Astrocyte (in vitro differentiated cells and primary cell): ENCODE measurements around the gene CDC20.

Experiments used
- EZH2 ChIP-seq: IDR thresholded peaks from 2 replicates; pipeline ENCODE4 v1.6.1; 2012; ENCODE audit warnings: mild to moderate bottlenecking, low read length, inconsistent platforms; ENCODE audit not compliant: insufficient read depth
- TF ChIP-seq, protein P1 (sequence below): IDR thresholded peaks from 2 replicates; pipeline ENCODE4 v1.5.1; 2011; ENCODE audit warnings: low read depth, mild to moderate bottlenecking, inconsistent platforms, low read length, moderate library complexity; ENCODE audit not compliant: insufficient read depth

DNA sequence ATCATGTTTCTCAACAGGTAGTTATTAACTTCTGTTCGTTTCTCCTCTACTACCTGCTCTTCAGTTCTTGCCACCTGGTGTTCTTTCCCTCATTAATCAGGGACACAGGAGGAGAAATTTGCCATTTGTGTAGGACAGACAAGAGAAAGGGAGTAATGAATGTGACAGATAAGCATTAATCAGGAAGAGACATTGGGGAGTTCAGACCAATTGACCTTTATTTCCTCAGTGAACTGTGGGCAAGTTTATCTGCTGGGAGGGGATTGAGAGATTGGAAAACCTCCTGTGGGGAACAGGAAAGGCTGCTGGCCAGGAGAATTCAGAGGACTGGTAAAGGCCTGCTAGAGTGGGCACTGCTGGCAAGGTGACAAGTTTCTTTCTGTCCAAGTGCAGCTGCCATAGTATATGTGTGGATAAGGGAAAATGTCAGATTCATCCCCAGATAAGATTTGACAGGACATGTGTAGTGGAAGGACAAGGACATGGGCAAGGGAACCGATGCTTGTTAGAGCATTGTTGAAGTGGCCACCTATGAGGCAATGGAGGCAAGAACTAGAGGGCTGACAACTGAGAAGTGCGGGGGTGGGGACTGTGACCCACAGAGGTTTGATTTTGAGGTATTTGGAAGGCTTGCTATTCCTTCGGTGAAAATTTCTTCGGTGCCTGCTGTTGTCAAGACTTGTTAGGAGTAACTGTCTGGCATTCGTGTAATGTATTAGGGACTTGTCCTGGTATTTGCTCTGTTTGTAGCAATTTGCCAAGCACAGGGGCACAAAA is 43.5 kb downstream of the CDC20 start:
- TF ChIP-seq, protein P1, sequence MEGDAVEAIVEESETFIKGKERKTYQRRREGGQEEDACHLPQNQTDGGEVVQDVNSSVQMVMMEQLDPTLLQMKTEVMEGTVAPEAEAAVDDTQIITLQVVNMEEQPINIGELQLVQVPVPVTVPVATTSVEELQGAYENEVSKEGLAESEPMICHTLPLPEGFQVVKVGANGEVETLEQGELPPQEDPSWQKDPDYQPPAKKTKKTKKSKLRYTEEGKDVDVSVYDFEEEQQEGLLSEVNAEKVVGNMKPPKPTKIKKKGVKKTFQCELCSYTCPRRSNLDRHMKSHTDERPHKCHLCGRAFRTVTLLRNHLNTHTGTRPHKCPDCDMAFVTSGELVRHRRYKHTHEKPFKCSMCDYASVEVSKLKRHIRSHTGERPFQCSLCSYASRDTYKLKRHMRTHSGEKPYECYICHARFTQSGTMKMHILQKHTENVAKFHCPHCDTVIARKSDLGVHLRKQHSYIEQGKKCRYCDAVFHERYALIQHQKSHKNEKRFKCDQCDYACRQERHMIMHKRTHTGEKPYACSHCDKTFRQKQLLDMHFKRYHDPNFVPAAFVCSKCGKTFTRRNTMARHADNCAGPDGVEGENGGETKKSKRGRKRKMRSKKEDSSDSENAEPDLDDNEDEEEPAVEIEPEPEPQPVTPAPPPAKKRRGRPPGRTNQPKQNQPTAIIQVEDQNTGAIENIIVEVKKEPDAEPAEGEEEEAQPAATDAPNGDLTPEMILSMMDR: no peak
- TF ChIP-seq EZH2: no peak
